H1 (cell line): Measurements from ENCODE around the gene OR14A2. TPM values are rescaled to one million over a fixed set of nuclear protein-coding genes. Genes with fewer than 3 reads are reported as not detected.
"Not testable (repeated sequence)": the region's sequence is repeated elsewhere in the genome, so short reads cannot be mapped to it uniquely, and the experiment has no call there.

Experiments
- CTCF ChIA-PET: fragments of 300-600 bp; sonication (Branson Sonifier 250); formaldehyde crosslinking; loops from one replicate; lab custom pipeline; 2021; ENCODE audit not compliant: partially characterized antibody; lab: Charles Lee
- POLR2A ChIA-PET: fragments of 300-600 bp; sonication (Branson Sonifier 250); formaldehyde crosslinking; loops from one replicate; lab custom pipeline; 2021; ENCODE audit warnings: inconsistent platforms; ENCODE audit not compliant: partially characterized antibody; lab: Charles Lee
- DNase-seq, 2 experiments: peaks; one replicate each; pipeline versions ENCODE4 v3.0.0 to v3.0.0-alpha.2; 2010 to 2022; ENCODE audit warnings: low spot score in 2 of 2, low read depth in 1 of 2, mixed read lengths in 1 of 2
- FAIRE-seq: peaks from 2 replicates; lab custom pipeline; 2011; peaks lifted over from hg19 to GRCh38; lab: Jason Lieb, UNC
- H2AFZ ChIP-seq: 2 replicates; pipeline ENCODE4 v1.8.1; 2012; ENCODE audit warnings: low read length, inconsistent platforms
- H2AK5ac ChIP-seq: 2 replicates; pipeline ENCODE4 v1.6.1; 2013; ENCODE audit warnings: low read depth, low read length
- H2BK120ac ChIP-seq: replicated peaks from 2 replicates; pipeline ENCODE3; 2013; ENCODE audit warnings: low read depth, low read length, inconsistent platforms
- H2BK12ac ChIP-seq: 2 replicates; pipeline ENCODE4 v1.6.1; 2013; ENCODE audit warnings: low read depth, low read length
- H2BK15ac ChIP-seq: 2 replicates; pipeline ENCODE4 v1.6.1; 2013; ENCODE audit warnings: low read length
- H2BK20ac ChIP-seq: 2 replicates; pipeline ENCODE4 v1.6.1; 2013; ENCODE audit warnings: low read length
- H2BK5ac ChIP-seq: 2 replicates; pipeline ENCODE4 v1.6.1; 2013; ENCODE audit warnings: low read depth, low read length
- H3K14ac ChIP-seq: 2 replicates; pipeline ENCODE4 v1.6.1; 2013; ENCODE audit warnings: inconsistent platforms; ENCODE audit not compliant: insufficient read length
- H3K18ac ChIP-seq: 2 replicates; pipeline ENCODE4 v1.6.1; 2013; ENCODE audit warnings: low read length; ENCODE audit errors: extremely low read depth
- H3K23ac ChIP-seq: 2 replicates; pipeline ENCODE4 v1.6.1; 2013; ENCODE audit warnings: inconsistent platforms; ENCODE audit not compliant: insufficient read length
- H3K23me2 ChIP-seq: 2 replicates; pipeline ENCODE4 v1.6.1; 2013; ENCODE audit warnings: low read depth, low read length
- H3K27ac ChIP-seq: 2 replicates; pipeline ENCODE4 v1.6.1; 2011; ENCODE audit warnings: low read depth, low read length, inconsistent platforms
- H3K27me3 ChIP-seq, 4 experiments: replicated peaks in 1 of 4; 1 replicate in 1 of 4; 2 replicates in 3 of 4; pipeline versions ENCODE4 v1.6.1 to v1.8.1; 2011 to 2013; ENCODE audit warnings: low read length in 3 of 4, mild to moderate bottlenecking in 3 of 4, inconsistent platforms in 2 of 4, mixed read lengths in 2 of 4, moderate library complexity in 1 of 4; ENCODE audit not compliant: control insufficient read depth in 3 of 4, insufficient read depth in 3 of 4; ENCODE audit errors: extremely low read depth in 1 of 4
- H3K36me3 ChIP-seq, 4 experiments: 2 replicates each; pipeline versions ENCODE4 v1.6.1 to v1.8.1; 2011 to 2013; ENCODE audit warnings: mild to moderate bottlenecking in 4 of 4, low read length in 3 of 4, moderate library complexity in 2 of 4, control low read depth in 1 of 4, inconsistent platforms in 1 of 4; ENCODE audit not compliant: insufficient read depth in 4 of 4, control insufficient read depth in 2 of 4
- H3K4ac ChIP-seq: replicated peaks from 2 replicates; pipeline ENCODE3; 2013; ENCODE audit warnings: low read length, low read depth, mixed read lengths, inconsistent platforms; ENCODE audit not compliant: insufficient read length
- H3K4me1 ChIP-seq, 4 experiments: replicated peaks in 1 of 4; 1 replicate in 1 of 4; 2 replicates in 3 of 4; pipeline versions ENCODE4 v1.6.1 to v1.8.1; 2011 to 2013; ENCODE audit warnings: low read length in 3 of 4, inconsistent platforms in 2 of 4, mixed read lengths in 1 of 4; ENCODE audit not compliant: insufficient read depth in 4 of 4, control insufficient read depth in 3 of 4
- H3K4me2 ChIP-seq, 2 experiments: 2 replicates each; pipeline versions ENCODE4 v1.6.1 to v1.8.1; 2011 to 2013; ENCODE audit warnings: low read depth in 2 of 2, low read length in 2 of 2, control low read depth in 1 of 2, inconsistent platforms in 1 of 2, mild to moderate bottlenecking in 1 of 2; ENCODE audit not compliant: insufficient read depth in 1 of 2
- H3K4me3 ChIP-seq, 4 experiments: fragments of 200-600, 300-600 bp in 1 of 4; sonication (generic), shearing (Covaris generic), sonication (Bioruptor Twin) in 1 of 4; 2 replicates each; pipeline versions ENCODE4 v1.5.1 to v1.8.1; 2011 to 2016; ENCODE audit warnings: low read length in 4 of 4, low read depth in 3 of 4, control low read depth in 2 of 4, inconsistent platforms in 2 of 4, mild to moderate bottlenecking in 2 of 4, mixed read lengths in 1 of 4, moderate library complexity in 1 of 4; ENCODE audit not compliant: insufficient read depth in 2 of 4; ENCODE audit errors: extremely low read depth in 1 of 4
- H3K56ac ChIP-seq: replicated peaks from 2 replicates; pipeline ENCODE3; 2013; ENCODE audit warnings: low read depth, mild to moderate bottlenecking, mixed read lengths, low read length, inconsistent platforms; ENCODE audit not compliant: insufficient read length
- H3K79me1 ChIP-seq: 2 replicates; pipeline ENCODE4 v1.6.1; 2013; ENCODE audit warnings: low read depth, low read length, control low read depth
- H3K79me2 ChIP-seq, 2 experiments: 2 replicates each; pipeline versions ENCODE4 v1.6.1 to v1.8.1; 2012 to 2013; ENCODE audit warnings: low read length in 2 of 2, mild to moderate bottlenecking in 2 of 2, inconsistent platforms in 1 of 2; ENCODE audit not compliant: insufficient read depth in 2 of 2, control insufficient read depth in 1 of 2
- H3K9ac ChIP-seq, 4 experiments: replicated peaks in 1 of 4; 1 replicate in 1 of 4; 2 replicates in 3 of 4; pipeline versions ENCODE4 v1.6.1 to v1.8.1; 2011 to 2013; ENCODE audit warnings: low read depth in 3 of 4, low read length in 3 of 4, control low read depth in 2 of 4, mild to moderate bottlenecking in 2 of 4, moderate library complexity in 2 of 4, inconsistent platforms in 1 of 4; ENCODE audit errors: extremely low read depth in 1 of 4
- H3K9me3 ChIP-seq, 2 experiments: 2 replicates each; pipeline versions ENCODE4 v1.6.1 to v1.8.1; 2012 to 2013; ENCODE audit warnings: mild to moderate bottlenecking in 2 of 2, moderate library complexity in 2 of 2, control low read depth in 1 of 2, inconsistent platforms in 1 of 2, low read depth in 1 of 2, low read length in 1 of 2, mixed read lengths in 1 of 2; ENCODE audit not compliant: insufficient read depth in 2 of 2
- H4K20me1 ChIP-seq, 2 experiments: replicated peaks in 1 of 2; 2 replicates each; pipeline versions ENCODE3 to v1.8.1; 2011 to 2013; ENCODE audit warnings: inconsistent platforms in 2 of 2, low read length in 2 of 2, mild to moderate bottlenecking in 1 of 2; ENCODE audit not compliant: insufficient read depth in 2 of 2, control insufficient read depth in 1 of 2
- H4K5ac ChIP-seq: 2 replicates; pipeline ENCODE4 v1.6.1; 2013; ENCODE audit warnings: low read length, low read depth, mixed read lengths, inconsistent platforms; ENCODE audit not compliant: insufficient read length
- H4K8ac ChIP-seq: 2 replicates; pipeline ENCODE4 v1.8.0; 2013; ENCODE audit warnings: mild to moderate bottlenecking, moderate library complexity, low read length, inconsistent platforms; ENCODE audit not compliant: insufficient read depth; ENCODE audit errors: extremely low read depth
- H4K91ac ChIP-seq: replicated peaks from 2 replicates; pipeline ENCODE3; 2013; ENCODE audit warnings: low read length, mixed read lengths, inconsistent platforms; ENCODE audit not compliant: insufficient read length
- WGBS, 2 experiments: shearing (Covaris generic) in 1 of 2; methylation state at CpG; one replicate each; pipeline versions ENCODE4 v1.1.6 to v1.1.7; 2013 to 2015; ENCODE audit warnings: low lambda C conversion rate in 2 of 2, mixed read lengths in 2 of 2, inconsistent platforms in 1 of 2, low coverage in 1 of 2, missing lambda C conversion rate in 1 of 2; ENCODE audit not compliant: insufficient replicate concordance in 2 of 2, insufficient coverage in 1 of 2, insufficient read length in 1 of 2; ENCODE audit errors: extremely low coverage in 1 of 2, missing lambda C conversion rate in 1 of 2; 5-methylcytosine and 5-hydroxymethylcytosine counted together
- polyA plus RNA-seq, 7 experiments: library from polyadenylated mRNA; depleted of rRNA in 3 of 7; stranded (reverse) in 5 of 7; unstranded in 2 of 7; fragments of >200 nt in 5 of 7; fragments of 200-250 nt in 2 of 7; gene quantifications; 1 replicate in 5 of 7; 2 replicates in 1 of 7; 4 replicates in 1 of 7; pipeline versions ENCODE4 v1.2.1 to v1.2.3, GENCODE V29; 2011 to 2013; ENCODE audit warnings: missing spikeins in 2 of 7, mixed read lengths in 2 of 7
- total RNA-seq: library from RNA; stranded (reverse); fragmentation: NEBNext Ultra II Directional; extraction: Animal tissue kit (Norgen Biotek cat#: 25700); gene quantifications from 2 replicates; pipeline ENCODE4 v1.2.1, GENCODE V29; 2021

Gene OR14A2
- total and polyA plus RNA-seq, 2 of the 8 experiments (the other 6 are each of a cell fraction or from before 2014, with no cell fraction given): not detected

DNA sequence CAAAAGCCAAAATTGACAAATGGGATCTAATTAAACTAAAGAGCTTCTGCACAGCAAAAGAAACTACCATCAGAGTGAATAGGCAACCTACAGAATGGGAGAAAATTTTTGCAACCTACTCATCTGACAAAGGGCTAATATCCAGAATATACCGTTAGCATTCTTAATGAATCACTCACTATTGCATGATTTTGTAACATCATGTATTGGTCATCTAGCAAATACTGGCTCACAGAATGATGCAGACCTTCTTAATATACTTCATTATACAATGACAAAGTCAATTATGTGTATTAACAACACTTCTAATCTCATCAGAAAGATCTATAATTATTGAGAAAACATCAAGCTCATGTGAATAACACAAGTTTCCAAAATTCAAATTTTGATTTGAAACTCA, 6.4 kb upstream of the OR14A2 start:
- H3K23me2 ChIP-seq, H3K4ac ChIP-seq, H3K27me3 ChIP-seq, DNase-seq, H2AK5ac ChIP-seq, H2BK120ac ChIP-seq, H3K4me3 ChIP-seq, H3K4me2 ChIP-seq, H3K79me2 ChIP-seq, H3K14ac ChIP-seq, H3K9ac ChIP-seq, H3K4me1 ChIP-seq, H2BK12ac ChIP-seq, POLR2A ChIA-PET, H2BK5ac ChIP-seq, H2BK20ac ChIP-seq, H4K20me1 ChIP-seq, H3K27ac ChIP-seq, CTCF ChIA-PET, H2BK15ac ChIP-seq, H3K36me3 ChIP-seq, H4K8ac ChIP-seq, H3K18ac ChIP-seq, H3K56ac ChIP-seq, H4K91ac ChIP-seq, H2AFZ ChIP-seq, H3K23ac ChIP-seq, H4K5ac ChIP-seq, H3K79me1 ChIP-seq, FAIRE-seq: not testable (repeated sequence)
- 81% methylated on average over 1 of the region's 1 CpG; no CpG with 5 or more reads in 1 of the 2 experiments for WGBS, 2 experiments
- H3K9me3 ChIP-seq: peaks cover 33 to 47% of the 10 kb centered on the region in 2 experiments
